GM12892 (cell line): ENCODE measurements around the gene NGFR.

ENCODE experiments used
- DNase-seq: peaks from one replicate; pipeline ENCODE4 v3.0.0; 2011; ENCODE audit not compliant: insufficient read length
- FAIRE-seq: peaks from 2 replicates; lab custom pipeline; 2011; peaks lifted over from hg19 to GRCh38; lab: Jason Lieb, UNC
- POLR2A ChIP-seq: IDR thresholded peaks from 2 replicates; pipeline ENCODE4 v1.6.1; 2011; ENCODE audit warnings: low read depth, low read length, control low read depth
- POLR2AphosphoS5 ChIP-seq: IDR thresholded peaks from 2 replicates; pipeline ENCODE4 v1.6.1; 2011; ENCODE audit warnings: low read depth, low read length, control low read depth
- TAF1 ChIP-seq: IDR thresholded peaks from 2 replicates; pipeline ENCODE4 v1.6.1; 2011; ENCODE audit warnings: low read depth, mild to moderate bottlenecking, control low read depth, low read length, borderline replicate concordance

The NGFR gene

DNA sequence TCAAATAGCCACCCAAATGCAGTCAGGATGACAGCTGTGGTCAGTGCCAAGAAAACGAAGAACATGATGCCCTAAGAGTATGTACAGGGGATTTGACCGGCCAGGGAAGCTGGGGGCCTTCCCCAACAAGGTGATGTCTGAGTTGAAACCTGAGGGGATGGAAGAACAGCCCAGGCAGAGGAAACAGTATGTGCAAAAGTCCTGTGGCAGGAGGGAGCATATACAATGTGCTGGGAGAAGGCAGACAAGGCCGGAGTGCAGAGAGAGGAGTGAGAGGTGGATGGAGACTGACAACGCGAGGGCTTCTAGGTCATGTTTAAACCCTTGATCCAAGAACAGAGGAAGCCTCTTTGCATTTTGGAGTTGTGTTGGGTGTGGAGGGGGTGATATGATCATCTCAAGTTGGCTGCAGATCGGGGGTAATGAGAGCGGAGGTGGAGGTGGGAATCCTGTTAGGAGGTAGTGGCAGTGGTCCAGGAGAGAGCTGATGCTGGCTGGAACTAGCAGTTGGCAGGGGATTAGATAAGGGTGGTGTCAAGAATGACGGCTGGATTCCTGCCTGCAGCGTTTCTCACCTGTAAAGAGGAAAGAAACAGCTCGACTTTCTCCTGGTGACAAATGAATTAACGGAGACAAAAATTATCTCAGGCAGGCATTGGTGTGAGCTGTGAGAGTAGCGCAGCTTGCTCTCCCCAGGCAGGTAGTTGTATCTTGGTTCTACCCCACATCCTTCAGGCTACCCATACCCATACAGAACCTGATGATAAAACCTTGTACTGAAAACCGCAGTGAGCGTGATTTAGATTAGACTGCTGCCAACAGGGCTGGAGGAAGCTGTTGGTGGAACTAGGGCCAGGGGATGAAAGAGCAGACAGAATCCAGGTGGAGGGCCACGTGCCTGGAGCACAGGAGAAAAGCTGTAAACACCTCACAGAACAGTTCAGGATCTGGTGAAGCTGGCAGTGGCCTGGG is 37.2 kb upstream of the NGFR start:
- no peak for DNase-seq
- FAIRE-seq: no peak
- no peak for TF ChIP-seq TAF1

DNA sequence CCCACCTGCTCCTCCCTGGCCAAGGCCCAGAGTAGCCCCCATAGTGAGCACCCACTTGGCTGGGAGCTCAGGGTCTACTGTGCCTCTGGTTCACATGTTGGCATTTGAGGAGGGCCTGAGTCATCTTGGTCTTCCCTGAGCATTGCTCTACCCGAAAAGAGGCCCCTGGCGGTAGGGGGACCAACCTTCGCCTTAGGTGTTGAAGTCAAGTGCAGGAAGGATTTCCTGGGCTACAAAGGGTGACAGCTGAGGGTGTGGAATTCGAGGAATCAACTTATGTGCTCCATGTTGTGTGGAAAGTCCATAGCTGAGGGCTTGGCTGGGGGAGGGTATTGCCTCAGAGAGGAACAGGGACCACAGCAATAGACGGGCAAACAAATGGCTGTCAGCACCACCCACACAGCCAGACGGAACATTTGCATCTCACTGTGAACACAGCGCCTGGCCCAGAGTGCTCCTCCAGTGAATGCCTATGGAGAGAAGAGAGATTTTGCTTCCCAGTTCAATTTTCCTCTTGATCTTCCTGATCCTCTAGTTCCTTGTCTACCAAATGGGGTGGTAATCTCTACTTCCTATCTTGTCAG is 35.6 kb upstream of the NGFR start:
- TF ChIP-seq TAF1 (no peak), POLR2AphosphoS5 (no peak), POLR2A (no peak)
- DNase-seq (no peak), FAIRE-seq (no peak)

DNA sequence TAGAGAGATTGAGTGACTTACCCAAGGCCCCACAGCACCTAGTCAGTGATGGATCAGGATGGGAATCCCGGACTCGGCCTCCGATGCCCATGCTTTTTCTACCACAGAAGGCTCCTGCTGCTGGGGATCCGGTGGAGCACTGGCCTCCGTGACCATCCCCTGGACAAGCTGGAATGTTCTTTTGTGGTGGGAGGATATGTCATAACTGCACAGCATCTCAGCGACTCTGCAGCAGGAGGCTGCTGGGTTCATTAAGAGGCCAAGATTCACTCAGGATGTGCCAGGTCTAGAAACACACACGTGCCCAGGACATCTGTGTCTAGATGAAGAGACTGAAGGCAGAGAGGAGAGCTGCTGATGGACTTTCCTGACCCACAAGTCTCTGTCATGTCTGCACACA is 34.7 kb upstream of the NGFR start:
- TF ChIP-seq TAF1: no peak
- no peak for TF ChIP-seq POLR2AphosphoS5
- TF ChIP-seq POLR2A: no peak
- DNase-seq (no peak), FAIRE-seq (no peak)

DNA sequence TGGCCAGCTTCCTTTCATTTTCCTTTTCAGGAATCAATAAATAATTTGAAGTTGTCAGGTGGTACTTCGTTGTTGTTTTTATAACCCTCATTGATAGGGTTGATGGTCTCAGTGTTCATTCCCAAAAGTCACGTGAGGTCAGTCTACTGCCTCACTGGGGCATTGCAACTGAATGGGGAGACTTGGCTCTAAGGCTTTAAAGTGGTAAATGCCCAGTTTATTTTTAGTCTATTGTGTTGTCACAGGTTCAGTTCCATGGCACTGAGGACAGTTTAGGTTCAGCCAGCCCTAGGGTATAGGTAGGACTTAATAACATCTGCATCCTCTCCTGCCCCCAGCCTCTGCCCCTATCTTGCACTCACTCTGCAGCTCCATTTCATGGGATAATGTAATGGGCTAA is 33.5 kb upstream of the NGFR start:
- TF ChIP-seq POLR2A (no peak), TAF1 (no peak), POLR2AphosphoS5 (no peak)

DNA sequence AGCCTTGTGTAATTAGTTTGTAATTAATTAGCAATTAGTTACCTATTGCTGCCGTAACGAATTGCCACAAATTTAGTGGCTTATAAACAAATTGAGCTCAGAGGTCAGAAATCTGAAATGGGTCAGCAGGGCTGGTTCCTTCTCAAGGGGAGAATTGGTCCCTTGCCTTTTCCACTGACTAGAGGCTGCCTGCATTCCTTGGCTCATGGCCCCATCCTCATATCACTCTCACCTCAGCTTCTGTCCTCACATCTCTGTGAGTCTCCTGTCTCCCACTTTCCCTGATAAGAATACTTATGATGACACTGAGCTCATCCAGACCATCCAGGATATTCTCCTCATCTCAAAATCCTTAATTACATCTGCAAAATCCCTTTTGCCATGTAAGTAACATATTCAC is 31.0 kb upstream of the NGFR start:
- FAIRE-seq: no peak
- no peak for DNase-seq
- TF ChIP-seq POLR2AphosphoS5 (no peak), TAF1 (no peak), POLR2A (no peak)

More for the DNA sequence above, 33.5 kb upstream of the NGFR start:
- no peak for FAIRE-seq
- DNase-seq: no peak

DNA sequence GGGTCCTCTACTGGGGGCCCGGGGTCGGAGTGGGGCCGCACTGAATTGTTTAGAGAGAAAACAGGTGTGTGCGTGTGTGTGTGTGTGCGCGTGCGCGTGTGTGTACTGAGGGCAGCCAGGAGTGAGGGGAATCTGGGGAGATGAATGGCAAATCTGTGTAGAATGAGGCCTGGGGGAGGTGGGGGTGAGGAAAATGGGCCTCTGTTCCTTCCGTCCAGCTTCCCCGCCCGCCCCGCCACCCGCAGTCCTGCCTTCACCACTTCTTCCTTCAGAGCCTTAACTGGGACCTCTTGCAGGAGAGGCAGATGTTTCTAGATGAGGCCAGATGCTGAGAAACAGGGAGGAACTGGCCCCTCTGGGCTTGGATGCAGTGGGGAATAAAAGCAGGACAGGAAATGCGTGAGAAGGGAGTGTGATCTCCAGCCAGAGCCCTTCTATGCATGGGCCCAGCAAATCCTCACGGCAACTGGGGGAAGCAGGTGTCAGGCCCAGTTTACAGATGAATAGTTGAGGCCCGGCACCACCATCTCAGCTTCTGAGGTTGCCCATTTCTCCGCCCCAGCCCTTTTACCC is 29.7 kb upstream of the NGFR start:
- FAIRE-seq: no peak
- no peak for DNase-seq
- no peak for TF ChIP-seq POLR2A
- no peak for TF ChIP-seq TAF1
- no peak for TF ChIP-seq POLR2AphosphoS5

DNA sequence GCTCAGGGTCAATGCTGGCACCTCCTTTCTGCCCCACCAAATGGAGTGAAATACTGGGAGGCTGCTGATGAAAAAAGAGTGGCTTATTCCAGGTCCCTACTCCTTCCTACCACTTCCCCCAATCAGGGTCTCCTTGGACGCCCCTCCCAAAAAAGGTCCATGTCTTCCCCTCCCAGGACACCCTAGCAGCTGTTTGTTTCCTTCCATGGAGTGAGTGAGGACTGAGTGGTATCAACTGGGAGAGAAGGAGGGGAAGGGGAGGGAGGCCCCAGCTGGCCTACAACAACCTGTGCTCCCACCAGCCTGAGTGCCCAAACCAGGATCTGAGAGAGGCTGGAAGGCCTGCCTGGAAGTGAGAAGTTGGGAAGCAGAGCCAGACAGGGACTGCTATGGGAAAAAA is 28.7 kb upstream of the NGFR start:
- no peak for FAIRE-seq

DNA sequence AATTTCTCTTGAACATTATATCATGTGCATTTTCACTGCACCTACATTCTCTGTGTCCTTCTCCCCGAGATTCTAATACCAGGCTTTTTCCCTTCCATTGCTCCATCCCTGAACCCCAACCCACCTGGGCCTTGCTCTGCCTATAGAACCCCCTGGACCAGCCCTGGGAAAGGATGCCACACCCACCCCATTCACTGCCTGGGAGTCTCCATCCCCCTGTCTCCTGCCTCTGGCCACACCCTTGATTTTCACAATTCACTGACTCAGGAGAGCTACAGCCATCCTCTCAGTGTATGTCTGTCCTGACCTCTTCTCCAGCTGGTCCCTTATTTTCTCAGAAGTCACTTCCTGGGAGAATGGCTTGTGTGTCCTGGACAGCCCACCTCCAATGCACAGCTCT is 27.9 kb upstream of the NGFR start:
- TF ChIP-seq POLR2AphosphoS5 (no peak), TAF1 (no peak), POLR2A (no peak)
- DNase-seq (no peak), FAIRE-seq (no peak)

More for the DNA sequence above, 28.7 kb upstream of the NGFR start:
- no peak for DNase-seq
- TF ChIP-seq POLR2A (no peak), TAF1 (no peak), POLR2AphosphoS5 (no peak)

DNA sequence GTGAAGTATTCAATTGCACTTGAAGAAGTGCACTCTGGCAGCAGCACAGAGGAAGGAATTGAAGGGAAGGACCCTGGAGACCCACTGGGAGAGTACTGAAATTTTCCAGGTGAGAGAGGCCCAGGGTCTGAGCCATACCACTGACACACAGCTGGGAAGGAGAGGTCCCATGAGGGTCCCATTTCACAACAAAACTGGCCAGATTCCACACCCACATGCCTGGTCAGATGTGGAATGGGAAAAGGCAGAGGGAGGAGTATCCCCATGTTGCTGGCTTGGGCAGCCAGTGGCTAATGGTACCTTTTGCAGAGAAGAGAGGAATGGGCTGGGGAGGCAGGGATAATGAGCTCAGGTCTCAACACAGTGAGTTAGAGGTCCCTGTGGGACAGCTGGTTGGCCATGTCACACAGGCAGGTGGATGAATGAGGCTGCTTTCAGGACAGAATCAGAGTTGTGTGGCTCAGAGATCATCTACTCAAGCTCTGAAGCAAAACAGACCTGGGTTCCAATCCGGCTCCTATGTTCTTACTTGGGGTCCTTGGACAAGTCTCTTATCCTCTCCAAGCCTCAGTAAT is 26.2 kb upstream of the NGFR start:
- TF ChIP-seq TAF1 (no peak), POLR2A (no peak), POLR2AphosphoS5 (no peak)
- DNase-seq (no peak), FAIRE-seq (no peak)

DNA sequence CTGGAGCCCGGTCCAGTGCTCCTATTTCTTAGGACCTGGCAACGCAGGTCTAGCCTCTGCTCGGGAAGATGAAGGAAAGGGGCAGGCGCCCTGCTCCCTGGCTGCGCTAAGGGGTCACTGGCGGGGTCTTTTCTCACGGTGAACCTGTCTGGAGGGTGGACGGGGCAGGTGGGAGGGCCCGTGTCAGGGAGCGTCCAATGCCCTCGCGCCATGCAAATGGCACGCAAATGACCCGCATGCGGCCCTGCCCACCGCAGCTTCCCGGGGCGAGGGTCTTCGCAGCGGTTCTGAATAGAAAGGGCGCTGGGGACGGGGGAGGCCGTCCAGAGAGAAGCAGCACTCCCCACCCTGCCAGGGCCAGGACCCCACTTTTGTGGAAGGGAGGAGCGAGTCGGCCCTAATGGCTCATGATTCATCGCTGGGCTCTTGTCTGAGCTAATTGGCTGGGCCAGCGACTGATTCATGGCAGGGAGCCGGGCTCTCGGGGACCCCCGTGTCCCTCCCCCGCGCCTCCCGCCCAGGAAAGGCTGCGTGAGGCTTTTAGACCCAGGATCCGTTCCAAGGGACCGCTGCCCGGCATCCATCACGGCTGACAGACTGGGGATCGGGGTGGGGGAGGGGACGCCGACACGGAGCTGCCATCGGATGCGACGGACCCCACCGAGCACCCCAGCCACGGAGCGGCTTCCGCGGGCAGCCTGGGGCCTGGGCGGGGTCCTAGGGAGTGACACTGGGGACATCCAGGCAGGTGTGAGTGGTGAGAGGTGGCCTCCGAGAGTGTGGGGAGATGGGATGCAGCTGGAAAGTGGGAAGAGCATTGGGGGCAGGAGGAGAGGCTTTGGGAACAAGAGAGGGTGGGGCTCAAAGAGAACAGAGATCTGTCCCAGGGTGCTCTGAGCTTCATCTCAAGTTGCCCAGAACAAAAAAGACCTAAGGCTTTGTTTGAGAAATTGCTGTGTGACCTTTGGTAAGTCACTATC is 25.0 kb upstream of the NGFR start:
- TF ChIP-seq TAF1 (no peak), POLR2AphosphoS5 (no peak), POLR2A (no peak)
- FAIRE-seq (no peak), DNase-seq (no peak)
